Right lung (tissue), 5 donors: Measurements from ENCODE around the gene CPED1. TPM values are rescaled to one million over a fixed set of nuclear protein-coding genes. Genes with fewer than 3 reads are reported as not detected.
"Not testable (repeated sequence)": the region's sequence is repeated elsewhere in the genome, so short reads cannot be mapped to it uniquely, and the experiment has no call there.

Source experiments
- DNase-seq, 2 donors: peaks; one replicate each; pipeline ENCODE4 v3.0.0-alpha.2; 2013
- polyA plus RNA-seq, 5 donors: library from polyadenylated mRNA; unstranded; fragments of 120-200 nt; gene quantifications; one replicate each; pipeline versions ENCODE4 v1.2.1 to v1.2.3, GENCODE V29; 2013; ENCODE audit warnings: inconsistent platforms in 1 of 5, low replicate concordance in 1 of 5; ENCODE audit not compliant: insufficient read length in 5 of 5, insufficient read depth in 1 of 5

Gene CPED1
- polyA plus RNA-seq, 5 donors = 11.1 to 34.2 (median 25.8) TPM

DNA sequence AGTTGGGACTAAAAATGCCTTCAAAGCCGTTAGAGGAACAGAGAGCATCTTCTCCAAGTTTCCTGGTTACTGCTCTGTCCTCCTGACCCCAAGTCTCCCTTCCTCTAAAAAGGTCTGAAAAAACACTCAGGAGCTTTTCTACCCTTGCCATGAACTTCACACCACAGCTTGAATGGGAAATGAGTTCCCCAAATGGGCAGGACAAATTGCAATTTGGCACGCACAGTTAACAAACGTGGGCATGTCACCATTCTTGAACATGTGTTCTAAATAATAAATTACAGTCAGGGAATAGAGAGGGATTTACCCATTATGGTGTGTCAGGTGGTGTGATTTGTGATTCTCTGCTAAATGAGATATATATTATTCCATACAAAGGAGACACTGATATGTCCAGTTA, 249.1 kb downstream of the CPED1 start:
- no peak for DNase-seq

DNA sequence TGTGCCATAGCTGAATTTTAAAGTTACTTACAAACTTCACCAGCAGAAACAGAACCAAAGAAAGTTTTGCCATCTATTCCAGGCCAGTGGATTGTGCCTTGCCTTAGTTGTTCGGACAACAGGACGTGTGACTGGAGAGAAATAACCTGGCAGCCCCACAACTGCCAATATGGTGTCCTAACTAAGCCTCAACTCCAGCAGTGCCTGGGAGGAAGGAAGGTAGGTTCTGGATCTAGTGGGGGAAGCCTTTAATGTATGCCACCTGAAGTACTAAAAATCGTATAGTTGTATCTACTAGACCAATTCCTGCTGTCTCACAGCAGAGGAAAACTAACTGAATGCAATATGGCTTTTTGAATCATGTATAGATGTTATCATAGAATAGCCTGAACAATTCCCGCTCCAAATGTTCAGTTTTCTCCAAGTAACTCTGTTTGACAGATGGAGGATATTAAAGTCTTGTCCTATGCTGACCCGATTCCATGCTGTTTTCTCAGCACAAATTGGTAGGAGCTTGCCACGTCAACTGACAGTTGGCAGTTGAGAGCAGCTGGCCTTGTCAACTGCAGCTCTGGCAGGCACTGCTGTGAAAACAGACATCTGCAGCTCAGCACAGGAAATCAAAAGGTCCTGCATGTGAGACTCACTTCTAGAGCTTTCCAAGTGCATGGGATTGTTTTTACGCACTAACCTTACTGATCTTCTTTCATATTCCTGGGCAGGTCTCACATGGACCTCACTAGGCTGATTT, 255.8 kb downstream of the CPED1 start:
- DNase-seq = no peak

DNA sequence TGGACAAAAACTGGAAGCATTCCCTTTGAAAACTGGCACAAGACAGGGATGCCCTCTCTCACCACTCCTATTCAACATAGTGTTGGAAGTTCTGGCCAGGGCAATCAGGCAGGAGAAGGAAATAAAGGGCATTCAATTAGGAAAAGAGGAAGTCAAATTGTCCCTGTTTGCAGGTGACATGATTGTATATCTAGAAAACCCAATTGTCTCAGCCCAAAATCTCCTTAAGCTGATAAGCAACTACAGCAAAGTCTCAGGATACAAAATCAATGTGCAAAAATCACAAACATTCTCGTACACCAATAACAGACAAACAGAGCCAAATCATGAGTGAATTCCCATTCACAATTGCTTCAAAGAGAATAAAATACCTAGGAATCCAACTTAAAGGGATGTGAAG, 262.9 kb downstream of the CPED1 start:
- not testable (repeated sequence) for DNase-seq

DNA sequence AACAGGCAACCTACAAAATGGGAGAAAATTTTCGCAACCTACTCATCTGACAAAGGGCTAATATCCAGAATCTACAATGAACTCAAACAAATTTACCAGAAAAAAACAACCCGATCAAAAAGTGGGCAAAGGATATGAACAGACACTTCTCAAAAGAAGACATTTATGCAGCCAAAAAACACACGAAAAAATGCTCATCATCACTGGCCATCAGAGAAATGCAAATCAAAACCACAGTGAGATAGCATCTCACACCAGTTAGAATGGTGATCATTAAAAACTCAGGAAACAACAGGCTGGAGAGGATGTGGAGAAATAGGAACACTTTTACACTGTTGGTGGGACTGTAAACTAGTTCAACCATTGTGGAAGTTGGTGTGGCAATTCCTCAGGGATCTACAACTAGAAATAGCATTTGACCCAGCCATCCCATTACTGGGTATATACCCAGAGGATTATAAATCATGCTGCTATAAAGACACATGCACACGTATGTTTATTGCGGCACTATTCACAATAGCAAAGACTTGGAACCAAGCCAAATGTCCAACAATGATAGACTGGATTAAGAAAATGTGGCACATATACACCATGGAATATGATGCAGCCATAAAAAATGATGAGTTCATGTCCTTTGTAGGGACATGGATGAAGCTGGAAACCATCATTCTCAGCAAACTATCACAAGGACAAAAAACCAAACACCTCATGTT, 264.2 kb downstream of the CPED1 start:
- DNase-seq = not testable (repeated sequence)

DNA sequence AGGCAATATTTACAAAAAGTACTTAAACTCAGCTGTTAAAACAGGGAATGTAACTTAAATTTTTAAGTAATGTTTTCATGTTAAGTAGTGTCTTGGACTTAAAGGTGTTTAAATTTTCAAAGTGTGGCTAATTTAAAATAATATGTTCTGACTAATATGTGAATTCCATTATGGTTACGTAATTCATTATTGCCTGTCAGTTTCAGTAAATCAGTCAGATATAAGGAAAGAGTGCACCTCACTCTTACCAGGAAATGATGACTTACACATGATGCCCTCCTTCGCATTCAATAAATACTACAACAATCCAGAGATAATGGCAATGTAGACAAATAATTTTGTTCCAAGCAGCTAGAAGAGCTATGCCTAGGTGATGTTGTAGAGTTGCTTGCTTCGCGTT, 271.3 kb downstream of the CPED1 start:
- DNase-seq = no peak

DNA sequence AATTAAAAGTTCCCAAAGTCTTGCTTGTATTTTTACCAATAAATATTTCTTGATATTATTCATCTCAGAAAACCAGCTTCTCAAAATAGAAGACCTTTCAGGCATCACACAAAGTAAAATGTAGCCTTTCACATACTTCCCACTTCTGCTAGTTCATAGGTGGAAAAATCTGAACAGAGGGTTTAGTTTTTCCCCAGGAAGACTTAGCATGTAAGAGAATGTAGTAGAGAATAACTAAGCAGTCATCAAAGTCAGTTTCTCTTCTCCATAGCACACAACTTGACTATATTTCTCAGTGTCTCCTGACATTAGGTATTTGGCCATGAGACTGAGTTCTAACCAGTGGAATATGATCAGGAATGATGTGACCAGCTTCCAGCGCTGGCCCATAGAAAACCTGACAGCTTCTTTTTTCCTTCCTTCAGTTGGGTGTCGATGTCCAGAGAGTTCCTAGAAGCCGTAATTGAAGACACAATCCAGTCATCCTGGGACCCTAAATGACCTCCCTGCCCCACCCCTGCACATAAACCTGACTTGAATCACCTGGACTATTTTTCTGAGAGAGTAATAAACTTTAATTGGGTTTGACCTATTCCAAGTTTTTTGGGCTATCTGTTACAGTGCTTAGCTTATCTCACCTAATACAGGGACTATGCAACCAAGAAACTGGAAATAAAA, 272.8 kb downstream of the CPED1 start:
- no peak for DNase-seq

DNA sequence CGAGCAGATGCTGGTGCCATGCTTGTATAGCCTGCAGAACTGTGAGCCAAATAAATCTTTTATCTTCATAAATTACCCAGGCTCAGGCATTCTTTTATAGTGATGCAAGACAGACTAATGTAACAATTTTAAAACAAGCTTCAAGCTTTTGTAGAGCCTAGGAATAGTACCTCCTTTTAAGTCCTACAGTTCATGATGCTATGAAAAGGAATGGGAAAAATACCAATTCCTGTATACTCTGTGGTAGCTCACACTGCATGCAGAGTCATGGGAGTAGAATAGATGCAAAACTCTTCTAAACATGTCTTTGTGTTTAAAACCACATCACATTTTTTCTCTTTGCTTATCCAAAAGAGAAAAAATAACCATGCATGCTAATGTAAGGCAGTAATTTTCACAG, 273.7 kb downstream of the CPED1 start:
- DNase-seq = no peak

DNA sequence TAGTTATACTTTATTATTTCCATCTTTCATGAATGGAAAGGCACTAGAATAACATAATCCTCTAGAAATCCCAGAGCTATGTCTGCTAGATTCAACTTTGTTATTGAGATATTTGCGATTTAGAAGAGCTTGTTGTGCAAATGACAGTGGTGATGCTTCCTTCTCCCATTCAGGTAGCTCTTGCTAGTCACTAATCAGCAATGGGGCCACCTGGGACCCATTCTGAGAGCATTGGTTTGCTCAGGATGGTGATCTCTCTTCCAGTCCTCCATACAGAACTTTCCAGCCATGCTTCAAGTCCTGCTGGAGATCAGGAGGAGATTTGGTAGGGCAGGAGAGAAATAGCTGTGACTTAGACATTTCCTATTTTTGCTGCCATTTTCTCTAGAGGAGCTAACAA, 274.5 kb downstream of the CPED1 start:
- no peak for DNase-seq

DNA sequence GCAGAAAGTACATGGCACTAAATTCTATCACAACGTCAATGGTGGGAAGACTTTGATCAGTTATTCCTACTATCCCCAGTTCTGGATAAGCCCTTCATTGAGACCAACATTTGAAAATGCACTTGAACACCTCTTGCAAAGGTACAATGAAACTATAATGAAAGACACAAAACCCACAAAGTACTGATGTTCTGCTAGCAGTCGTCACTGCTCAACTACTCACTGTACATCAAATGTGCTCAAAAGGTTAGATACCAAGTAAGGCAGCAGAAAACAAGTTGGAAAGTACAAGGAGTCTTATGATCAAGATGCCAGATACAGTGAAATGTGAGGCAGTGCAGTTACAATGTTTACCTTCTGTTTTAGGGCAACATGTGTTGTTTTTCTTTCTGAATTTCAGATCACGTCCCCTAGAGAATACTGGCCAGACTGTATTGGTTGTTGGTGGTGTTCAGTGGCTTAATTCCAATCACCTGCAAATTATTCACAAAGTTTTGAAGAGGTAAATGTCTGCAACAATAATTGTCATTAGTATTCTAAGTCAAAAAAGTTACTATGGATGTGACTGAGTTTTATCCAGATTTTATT, 277.9 kb downstream of the CPED1 start:
- no peak for DNase-seq

DNA sequence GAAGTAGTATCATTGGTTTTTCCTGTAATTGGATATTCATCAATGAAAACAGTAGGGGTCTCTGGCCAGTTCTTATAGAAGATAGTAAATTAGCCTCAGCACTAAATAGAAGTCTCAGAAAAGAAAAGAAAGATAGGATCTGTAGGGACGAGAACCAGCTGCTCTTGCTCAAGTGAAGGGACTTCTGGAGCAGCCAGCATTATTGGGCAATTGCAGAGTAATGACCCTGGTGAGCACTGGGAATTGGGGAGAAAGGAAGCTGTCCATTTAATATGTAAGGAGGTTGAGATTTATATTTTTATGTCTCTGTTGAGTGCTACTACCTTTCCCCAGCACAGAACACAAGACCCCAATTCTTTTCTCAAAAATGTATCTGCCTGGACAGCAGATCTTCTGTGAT, 279.1 kb downstream of the CPED1 start:
- DNase-seq = no peak

DNA sequence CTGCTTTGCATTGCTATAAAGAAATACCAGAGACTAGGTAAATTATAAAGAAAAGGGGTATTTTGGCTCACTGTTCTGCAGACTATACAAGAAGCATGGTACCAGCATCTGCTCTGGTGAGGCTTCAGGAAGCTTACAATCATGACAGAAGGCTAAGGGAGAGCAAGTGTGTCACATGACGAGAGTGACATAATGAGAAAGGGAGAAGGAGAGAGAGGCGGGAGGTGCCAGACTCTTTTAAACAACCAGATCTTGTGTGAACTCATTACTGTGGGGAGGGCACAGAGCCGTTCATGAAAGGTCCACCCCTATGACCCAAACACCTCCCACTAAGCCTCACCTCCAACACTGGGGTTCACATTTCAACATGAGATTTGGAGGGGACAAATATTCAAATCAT, 281.3 kb downstream of the CPED1 start:
- DNase-seq = no peak

DNA sequence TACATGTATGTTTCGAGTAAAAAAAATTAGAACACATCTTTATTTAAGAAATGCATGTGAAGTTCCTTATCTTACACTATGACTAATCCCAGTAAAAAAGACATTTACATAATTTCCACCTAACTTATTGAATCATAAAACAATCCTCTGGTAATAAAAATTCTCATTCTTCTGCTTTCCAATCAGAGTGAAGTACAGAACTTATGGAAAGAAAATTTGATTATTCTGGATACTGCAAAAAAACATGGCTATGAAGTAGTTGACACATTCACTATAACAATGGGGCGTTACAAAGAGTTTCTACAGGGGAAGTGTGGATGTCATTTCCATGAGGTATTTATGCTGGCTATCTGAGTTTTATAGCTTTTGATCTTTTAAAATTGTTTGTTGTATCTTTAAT, 282.6 kb downstream of the CPED1 start:
- no peak for DNase-seq

DNA sequence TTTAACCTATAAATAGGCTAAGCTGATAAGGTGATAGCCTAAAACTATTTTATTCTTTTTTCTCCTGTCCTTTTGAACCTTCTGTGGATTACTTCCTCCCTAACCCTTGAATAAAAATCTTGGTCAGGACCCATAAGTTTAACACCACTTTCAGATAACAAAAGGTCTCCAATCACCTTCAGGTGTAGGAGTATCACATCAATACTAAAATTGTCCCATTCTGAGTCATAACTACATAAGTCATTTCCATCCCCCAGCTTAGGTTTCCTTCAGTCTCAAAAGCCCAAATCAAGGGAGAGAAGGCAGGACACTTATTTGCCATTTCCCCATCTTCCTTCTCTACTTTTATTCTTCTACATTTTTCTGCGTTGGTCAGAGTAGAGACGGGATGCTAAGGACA, 283.4 kb downstream of the CPED1 start:
- DNase-seq = no peak

DNA sequence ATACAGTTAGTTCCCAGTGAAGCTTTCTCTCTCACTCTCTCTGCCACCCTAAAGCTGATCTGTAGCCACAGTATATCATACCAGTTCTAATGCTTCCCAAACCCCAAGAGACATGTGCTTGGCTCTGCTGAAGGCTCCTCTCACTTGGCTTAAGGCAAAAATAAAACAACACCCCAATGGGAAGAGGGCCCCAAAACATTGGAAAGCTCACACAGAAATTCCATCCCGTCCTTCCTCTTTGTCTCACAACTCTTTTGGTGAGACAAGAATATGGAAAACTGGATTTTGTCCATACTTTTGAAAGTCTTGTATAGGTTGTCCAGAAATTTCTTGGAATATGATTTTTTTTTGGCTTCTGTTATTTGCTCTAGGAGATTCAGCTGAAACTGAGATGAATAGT, 284.2 kb downstream of the CPED1 start:
- no peak for DNase-seq

DNA sequence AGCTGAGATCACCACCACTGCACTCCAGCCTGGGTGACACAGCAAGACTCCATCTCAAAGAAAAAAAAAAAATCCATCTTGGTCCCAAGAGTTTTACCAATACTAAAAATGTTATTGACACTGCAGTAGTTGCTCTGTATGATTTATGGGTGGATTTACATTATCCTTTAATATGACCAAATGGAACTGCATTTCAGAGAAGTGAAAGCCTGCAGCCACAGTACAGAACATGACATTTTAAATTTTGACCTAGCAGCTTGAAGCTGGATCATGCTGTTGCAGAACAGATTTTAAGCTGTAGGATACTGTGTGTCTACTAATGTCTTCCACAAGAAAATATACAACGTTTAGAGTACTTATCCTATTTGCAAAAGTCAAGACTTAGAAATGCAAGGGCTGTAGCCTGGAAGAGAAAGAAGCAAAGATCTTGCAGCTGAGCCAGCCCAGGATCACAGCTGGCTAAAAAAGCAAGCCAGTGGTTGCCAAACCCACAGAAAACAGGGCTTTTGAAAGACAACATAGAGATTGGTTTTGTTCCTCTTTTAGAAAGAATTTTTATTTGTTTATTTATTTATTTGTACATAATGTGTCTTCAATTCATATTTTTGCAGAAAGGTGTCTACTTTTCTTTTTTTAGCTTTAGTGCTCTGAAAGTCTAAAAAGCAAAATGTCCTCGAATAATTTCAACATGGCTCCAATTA, 285.1 kb downstream of the CPED1 start:
- DNase-seq = no peak

DNA sequence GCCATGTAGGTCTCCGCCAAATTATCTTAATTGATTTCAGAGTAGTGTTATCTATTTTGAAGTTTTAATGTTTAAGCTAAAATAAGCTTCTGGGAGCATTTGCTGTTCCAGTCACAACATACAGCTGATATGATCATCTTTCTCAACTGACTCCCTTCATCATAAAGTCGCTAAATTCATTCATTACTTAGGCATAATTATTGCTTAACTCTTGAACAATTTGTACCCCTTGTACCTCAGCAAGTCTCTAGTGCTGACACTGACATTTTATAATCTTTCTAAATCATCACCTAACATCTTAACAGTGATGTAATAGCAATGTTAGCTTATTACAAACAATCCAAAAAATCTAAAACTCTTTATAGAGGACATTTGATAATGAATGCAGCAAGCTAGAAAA, 286.0 kb downstream of the CPED1 start:
- DNase-seq = no peak

DNA sequence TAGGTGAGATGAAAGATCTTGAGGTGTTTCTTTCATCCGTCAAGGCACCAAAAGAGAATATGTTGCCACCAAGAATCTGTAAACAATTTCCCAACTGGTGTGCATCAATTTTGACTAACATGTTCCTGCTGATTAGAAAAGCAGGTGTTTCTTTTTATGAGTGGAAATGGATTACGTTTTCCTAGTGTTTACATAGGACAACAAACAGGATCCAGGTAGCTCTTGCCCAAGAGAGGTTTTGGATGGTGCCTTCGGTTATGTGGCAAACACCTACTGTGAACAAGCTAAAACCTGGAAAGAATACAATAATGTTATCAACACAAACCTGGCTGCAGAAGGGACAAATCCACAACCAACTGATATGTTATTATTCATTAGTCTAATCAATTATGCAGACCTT, 286.7 kb downstream of the CPED1 start:
- no peak for DNase-seq

DNA sequence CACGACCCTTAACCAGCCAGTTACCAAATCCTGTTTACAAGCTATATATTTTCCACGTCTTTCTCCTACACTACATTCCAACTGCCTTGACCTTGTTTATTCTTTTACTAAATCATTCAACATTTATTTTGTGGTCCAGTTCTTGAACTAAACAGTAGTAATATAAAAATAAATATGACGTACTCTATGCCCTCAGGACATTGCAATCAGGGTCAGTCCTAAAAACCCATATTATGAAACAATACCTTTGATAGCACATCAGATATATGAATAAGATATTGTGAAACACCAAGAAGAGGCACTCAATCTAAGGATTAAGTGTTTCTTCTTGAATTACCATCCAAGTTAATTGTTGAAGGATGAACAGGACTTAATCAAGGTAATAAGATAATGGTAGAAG, 287.8 kb downstream of the CPED1 start:
- no peak for DNase-seq

DNA sequence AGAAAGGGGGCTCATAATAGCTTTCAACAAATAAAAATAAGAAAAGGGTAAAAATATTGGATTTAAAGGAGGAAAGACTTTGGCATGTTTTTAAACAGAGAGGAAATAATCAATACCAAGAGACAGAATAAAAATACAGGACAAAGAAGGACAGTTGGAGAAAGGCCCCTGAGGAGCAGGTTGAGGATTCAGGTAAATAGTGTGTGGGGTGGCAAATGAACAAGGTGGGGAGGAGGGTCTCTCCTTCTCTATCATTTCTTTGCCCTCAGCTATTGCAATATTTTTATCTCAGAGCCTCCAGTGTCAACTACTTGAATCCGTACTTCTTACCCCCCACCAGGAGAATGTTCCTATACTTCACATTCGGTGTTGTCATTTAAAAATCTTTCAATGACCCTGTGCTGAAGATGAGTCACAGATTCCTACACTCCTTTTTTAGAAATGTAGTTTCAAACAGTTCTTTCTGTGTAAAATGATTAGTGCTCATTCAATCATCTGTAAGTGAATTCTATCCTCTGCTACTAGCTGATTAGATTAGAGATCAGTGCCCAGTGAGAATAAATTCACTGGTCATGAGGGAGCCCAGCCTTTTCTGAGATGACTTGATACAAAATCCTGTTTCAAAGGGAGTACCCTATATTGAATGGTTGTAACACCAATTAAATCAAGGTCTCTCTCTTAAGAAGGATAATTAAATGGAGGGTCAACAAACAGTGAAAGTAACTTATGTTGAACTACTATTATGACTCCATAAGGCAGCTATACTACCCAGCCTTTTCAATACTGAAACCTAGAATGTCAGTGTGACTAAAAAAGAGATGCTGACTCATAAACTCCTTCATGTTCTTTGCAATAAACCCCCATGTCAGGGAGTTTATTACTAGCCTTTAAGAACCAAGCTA, 289.9 kb downstream of the CPED1 start:
- no peak for DNase-seq

DNA sequence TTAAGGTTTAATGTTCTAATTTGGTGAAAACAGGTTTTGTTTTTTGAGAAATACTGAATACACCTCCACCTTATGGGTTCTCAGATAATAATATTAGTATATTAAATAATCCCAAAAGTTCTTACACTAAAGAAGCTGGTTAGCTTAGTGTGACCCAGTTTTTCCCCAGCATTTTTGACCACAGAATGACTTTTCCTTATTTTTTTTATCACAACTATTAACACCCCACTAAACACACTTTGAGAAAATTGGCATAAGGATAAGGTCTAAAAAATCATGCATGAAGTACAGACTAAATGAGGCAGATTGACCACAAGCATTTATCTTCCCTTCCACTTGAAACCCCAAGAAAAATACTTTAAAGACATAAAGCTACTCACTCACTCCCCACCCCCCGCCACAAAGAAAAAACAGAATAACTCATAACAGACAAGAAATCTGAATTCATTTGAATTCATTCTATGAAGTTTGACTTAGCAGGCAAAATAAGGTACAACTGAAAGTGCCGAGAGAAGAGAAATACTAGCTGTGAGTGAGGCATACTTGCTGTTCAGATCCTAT, 290.6 kb downstream of the CPED1 start:
- DNase-seq = no peak

DNA sequence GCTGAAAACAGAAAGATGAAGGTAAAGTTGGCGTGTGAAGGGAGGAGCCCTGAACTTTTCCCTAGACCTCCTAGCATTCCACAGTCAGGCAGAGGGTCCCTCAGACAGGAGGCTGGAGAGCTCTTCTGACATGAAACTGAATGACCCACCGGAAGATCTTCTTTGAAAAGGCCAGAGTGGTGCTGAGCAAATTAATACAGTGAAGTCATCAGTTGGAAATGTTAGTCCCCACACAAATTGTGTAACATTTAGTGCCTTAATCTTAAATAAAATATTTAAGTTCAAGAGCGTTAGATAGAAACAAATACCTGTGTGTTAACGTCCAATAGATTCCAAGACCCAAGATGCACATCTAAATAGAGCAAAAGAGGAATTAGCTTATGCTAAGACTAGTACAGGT, 291.3 kb downstream of the CPED1 start:
- no peak for DNase-seq
